ENCODE measurements around the gene TUSC2.

- no peak for TF ChIP-seq CTCF (IDR thresholded peaks at IDR 0.05; ENCODE audit: low read depth, low read length)
- TF ChIP-seq EZH2phosphoT487 (IDR thresholded peaks at IDR 0.05; ENCODE audit: low read depth) = no peak
Observed at GRCh38 chr3:50357481-50357880, 29.5 kb upstream of the TUSC2 start.

Data from OCI-LY3 (cell line).